ENCODE measurements around the gene RPTOR. TPM values are rescaled to one million over a fixed set of nuclear protein-coding genes. Genes with fewer than 3 reads are reported as not detected.
"Not testable (repeated sequence)": the region's sequence is repeated elsewhere in the genome, so short reads cannot be mapped to it uniquely, and the experiment has no call there.

The RPTOR gene
- total RNA-seq, 1 donor from 2014 or later: 21.8 TPM

DNA sequence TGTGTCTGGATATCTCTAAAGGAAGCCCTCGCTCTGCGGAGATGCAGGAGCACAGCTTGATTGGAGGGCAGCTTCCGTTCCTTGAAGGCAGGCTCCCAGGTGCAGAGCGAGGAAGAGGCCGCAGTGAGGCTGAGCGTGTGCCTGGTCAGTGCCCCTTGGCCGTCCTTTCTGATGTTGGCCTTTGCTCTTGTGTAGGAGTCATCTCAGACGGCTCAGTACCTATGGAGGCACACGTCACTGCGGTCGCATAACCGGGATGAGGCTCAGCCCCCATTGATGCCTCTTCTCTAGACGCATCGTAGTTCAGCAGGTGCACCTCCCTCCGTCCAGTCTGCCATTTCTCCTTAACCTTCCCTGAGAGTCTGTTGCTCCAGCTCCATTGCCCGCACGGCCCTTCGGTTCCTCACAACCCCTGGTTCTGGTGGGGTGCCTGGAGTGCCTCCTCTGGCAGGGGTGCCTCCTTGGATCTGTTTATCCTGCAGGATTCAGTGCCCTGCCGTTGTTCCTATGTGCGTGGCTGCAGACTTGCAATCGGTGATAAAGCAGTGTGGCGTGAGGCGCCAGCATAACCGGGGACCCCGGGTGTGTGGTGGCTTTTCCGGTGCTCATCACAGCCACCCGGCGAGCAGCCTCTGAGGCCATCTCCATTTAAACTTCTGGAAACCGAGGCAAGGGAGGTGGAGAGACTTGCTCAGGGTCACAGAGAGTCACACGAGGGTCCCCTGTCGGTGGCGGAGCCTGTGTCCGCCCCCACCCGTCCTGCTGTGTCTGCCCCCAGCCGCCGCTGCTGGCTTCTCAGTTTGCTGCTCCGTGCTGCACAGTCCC lies 258.2 kb downstream of the RPTOR start:
- no peak for DNase-seq

DNA sequence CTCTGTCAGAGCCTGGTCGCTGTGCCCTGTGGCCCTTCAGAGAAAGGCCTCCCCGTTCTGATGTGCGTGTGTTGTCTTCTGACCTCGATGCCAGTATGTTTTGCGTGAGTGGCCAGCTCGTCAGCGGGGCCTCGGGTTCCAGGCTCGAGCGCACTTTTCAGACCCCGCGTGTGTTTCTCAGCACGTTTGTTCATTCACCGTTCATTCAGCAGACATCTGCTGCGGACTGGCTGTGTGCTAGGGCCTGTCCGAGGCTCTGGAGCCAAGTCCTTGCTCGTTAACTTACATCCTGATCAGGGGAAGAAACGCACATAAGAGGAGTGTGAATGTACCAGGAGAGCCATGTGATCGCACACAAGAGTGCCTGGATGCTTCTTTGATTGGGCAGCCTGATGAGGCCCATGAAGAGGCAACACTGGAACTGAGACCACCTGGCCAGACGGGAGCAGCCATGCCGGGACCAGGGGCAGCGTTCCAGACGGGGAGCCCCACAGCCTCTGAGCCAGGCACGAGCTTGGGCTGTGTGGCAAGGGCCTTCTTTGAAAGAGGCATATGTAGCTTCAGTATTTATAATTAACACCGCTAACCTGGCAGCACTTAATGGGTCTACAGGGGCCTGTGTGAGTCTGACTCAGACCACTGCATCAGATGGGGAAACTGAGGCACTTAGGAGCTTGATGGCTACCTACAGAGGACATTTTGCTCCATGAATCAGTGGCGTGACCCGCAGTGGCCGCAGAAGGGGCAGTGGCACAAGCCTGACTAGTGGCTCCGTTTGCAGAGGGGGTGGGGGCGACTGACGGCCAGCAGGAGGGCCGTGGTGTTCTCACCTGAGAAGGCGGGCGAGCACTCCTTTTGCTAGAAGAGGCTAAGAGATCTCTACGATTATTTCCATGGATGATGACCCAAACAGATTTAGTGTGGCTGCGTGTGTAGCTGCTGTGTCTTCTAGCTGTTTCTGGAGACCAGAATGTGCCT lies 259.1 kb downstream of the RPTOR start:
- DNase-seq: no peak

- DNase-seq: no peak
Measured at GRCh38 chr17:80804466-80804865, 259.8 kb downstream of the RPTOR start.

DNA sequence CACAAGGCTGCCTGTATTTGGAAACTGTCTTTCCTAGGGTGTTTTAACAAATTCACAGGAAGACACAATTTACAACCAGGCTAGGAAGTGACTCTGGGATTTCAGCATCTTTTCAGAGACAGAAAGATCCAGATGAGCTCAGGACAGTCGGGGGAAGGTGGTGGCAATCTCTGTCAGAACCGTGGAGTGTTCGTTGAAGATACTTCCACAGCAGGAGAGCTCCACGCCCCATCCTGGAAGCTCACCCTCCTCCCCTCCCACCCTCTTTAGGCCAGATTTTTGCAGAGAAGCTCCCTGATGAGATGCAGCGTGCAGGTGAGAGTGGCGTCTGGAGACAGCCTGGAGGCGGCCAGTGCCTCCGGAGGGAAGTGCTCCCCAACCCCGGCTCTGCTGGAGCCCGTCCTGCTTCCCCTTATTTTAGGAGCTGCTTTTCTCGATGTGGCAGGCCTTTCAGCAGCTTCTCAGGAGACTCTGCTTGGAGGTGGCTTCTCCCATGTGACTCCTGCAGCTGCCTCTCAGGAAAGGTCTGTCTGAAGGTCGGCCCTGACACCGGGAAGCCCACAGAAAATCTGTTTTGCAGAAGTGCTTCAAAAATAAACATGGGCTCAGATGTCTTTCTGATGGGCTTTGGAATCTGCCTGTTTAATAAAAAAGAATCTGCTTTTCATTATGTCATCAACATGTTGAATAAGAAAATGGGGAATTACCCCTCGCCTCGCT lies 260.6 kb downstream of the RPTOR start:
- no peak for DNase-seq

- no peak for DNase-seq
Measured at GRCh38 chr17:80807014-80807413, 262.4 kb downstream of the RPTOR start.

DNA sequence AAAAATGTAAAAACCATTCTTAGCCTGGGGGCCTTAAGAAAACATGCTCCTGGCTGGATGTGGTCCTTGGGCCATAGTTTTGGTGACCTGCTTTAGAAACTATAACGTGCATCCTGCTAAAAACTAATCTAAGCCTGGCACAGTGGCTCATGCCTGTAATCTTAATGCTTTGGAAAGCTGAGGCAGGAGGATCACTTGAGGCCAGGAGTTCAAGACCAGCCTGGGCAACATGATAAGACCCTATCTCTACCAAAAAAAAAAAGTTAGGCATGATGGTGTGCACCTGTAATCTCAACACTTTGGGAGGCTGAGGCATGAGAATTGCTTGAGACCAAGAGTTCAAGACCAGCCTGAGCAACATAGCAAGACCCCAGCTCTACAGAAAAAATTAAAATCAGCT lies 263.2 kb downstream of the RPTOR start:
- DNase-seq: no peak

DNA sequence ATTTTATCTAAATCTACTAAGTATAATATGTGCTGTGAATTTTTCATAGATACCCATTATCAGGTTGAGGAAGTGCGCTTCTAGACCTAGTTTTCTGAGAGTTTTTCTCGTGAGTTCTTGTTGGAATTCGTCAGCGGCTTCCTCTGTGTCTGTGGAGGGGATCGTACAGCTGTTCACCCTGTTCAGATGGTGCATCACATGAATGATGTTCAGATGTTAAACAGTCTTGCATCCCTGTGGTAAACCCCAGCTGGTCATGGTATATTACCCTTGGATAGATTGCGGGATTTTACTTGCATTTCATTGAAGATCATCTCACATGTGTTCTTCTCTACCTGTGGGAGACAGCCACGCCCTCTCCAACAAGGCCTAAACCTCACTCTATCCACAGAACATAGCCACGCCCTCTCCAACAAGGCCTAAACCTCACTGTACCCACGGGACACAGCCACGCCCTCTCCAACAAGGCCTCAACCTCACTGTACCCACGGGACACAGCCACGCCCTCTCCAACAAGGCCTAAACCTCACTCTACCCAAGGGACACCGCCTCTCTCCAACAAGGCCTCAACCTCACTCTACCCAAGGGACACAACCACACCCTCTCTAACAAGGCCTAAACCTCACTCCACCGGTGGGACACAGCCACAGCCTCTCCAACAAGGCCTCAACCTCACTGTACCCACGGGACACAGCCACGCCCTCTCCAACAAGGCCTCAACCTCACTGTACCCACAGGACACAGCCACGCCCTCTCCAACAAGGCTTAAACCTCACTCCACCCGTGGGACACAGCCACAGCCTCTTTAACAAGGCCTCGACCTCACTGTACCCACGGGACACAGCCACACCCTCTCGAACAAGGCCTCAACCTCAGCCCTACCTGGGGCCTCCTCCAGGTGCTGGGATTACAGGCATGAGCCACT lies 266.8 kb downstream of the RPTOR start:
- no peak for DNase-seq

- no peak for DNase-seq
Measured at GRCh38 chr17:80812362-80813088, 267.9 kb downstream of the RPTOR start.

- DNase-seq: no peak
Measured at GRCh38 chr17:80813318-80813717, 268.7 kb downstream of the RPTOR start.

DNA sequence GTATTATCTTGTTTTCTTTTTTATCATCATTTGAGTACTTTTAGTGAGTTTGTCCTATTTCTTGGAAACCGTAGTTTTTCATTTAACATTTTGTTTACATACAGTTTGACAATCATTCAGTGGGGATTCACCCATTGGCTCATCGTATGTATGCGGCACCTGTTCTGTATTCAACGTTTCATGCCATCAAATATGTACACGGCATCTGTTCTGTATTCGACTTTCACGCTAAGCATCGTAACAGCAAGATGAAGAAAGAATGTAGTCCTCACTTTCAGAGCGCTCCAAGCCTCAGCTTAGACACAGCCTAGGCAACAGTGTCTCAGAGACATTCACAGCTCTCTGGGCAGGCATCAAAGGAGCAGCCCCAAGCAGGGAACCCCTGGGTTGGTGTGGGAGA lies 269.9 kb downstream of the RPTOR start:
- no peak for DNase-seq

- no peak for DNase-seq
Measured at GRCh38 chr17:80815151-80815681, 270.6 kb downstream of the RPTOR start.

DNA sequence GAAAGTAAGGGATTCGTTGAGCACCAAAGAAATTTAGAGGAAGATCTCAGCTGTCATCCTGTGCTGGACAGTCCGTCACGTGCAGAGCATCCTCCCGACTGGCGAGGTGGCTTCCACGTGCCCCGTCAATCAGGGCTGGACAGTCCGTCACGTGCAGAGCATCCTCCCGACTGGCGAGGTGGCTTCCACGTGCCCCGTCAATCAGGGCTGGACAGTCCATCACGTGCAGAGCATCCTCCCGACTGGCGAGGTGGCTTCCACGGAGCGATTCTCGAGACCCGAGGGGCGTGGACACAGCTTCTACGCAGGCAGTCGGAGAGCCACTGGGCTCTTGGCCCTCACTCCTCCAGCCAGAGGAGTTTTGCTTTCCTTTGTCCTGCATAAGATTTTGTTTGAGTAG lies 271.1 kb downstream of the RPTOR start:
- not testable (repeated sequence) for DNase-seq

- no peak for DNase-seq
Measured at GRCh38 chr17:80816241-80817103, 271.8 kb downstream of the RPTOR start.

DNA sequence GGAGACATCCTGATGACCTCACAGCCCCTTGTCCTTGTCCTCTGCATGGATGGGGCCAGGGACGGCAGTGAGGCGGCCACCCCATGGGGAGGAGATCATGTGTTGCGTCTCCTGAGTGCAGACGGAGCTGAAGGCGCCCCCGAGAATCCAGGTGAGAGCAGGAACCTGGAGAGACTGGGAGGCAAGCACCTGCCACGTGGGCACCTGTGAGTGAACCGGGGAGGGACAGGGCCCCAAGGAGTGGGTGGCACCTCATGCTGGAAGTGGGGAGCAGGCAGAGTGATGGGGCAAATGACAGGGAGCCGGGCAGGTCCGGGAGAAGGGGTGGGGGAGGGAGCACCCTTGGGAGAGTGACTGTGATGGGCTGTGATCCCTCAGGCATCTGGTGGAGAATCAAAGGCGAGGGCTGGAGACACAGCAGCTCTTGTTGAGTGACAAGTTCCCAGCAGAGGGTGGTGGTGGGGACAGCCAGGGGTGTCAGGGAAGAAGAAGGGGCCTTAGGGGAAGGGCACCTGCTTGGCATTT lies 272.7 kb downstream of the RPTOR start:
- DNase-seq: no peak

DNA sequence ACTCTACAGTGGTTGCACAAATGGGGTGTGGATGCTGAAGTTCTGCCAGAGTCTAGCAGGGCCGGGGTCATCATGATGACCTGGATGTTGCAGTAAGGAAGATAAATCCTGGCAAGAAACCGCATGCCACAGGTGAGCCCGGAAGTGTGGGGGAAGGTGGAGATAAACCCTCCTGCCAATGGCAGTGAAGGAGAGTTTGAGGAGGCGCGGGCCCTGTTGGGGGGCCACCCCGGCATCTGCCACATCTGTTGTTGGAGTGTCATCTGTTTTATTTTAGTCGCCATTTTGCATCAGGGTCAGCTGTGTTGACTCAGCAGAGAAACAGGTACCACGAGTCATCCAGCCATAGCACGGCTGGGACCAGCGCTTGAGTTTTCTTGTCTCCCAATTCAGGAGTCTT lies 273.2 kb downstream of the RPTOR start:
- DNase-seq: no peak

DNA sequence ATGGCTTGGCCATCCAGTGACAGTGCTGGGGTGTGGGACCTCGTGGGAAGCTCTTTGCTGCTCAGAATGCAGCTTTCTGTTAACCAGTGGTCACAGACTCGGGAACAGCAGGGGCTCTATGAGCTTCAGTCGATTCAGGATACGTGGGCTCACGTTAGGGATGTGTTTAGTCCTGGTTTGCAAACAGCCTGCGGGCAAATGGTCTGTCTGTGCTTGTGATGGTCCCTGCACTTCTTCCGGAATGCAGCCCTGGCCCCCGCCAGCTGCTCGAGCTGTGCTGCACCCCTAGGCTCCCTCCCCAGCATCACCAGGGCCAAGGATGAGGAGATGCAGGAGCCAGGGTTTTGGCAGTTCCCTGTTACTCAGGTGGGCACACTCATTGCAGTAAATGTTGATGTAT lies 274.2 kb downstream of the RPTOR start:
- no peak for DNase-seq

GRCh38 chr17:80819422-80820164 lies 275.0 kb downstream of the RPTOR start:
- DNase-seq: peak; percentile 23

DNA sequence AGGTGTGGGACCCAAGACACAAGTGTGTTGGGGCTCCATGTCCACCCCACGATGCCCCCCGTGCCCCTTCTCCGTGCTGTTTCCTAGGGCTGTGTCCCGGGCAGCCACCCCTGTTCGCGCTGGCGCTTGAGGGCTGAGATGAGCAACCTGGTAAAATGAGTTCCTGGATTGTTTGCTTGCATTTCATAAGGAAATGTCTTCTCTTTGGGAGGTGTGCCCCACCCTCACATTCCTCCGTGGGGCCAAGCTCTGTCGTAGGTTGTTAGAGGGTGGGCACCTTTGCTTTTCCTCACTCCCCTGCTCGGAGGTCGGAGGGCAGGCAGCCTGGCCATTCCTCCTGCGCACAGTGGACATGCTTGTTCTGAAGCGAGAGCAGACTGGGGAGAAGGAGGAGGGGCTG lies 275.7 kb downstream of the RPTOR start:
- no peak for DNase-seq

- no peak for DNase-seq
Measured at GRCh38 chr17:80821546-80821945, 276.9 kb downstream of the RPTOR start.

All from dermis blood vessel endothelial cell (primary cell).